Muscle of leg (tissue), 11 donors: ENCODE measurements around the gene ZBTB4. TPM values are rescaled to one million over a fixed set of nuclear protein-coding genes. Genes with fewer than 3 reads are reported as not detected.
A peak's percentile ranks its signal among the peaks of the same experiment; 100 is the strongest.

Experiments
- DNase-seq: peaks from one replicate; pipeline ENCODE4 v3.0.0; 2013
- H3K27ac ChIP-seq: one replicate; pipeline ENCODE4 v1.5.1; 2013; ENCODE audit warnings: mild to moderate bottlenecking, low read length, control low read depth
- H3K27me3 ChIP-seq: one replicate; pipeline ENCODE4 v1.6.1; 2013; ENCODE audit warnings: low read length; ENCODE audit not compliant: control insufficient read depth, insufficient read depth
- H3K36me3 ChIP-seq: one replicate; pipeline ENCODE4 v1.6.1; 2013; ENCODE audit warnings: low read length; ENCODE audit not compliant: control insufficient read depth, insufficient read depth
- H3K4me1 ChIP-seq: one replicate; pipeline ENCODE4 v1.6.1; 2013; ENCODE audit warnings: low read length; ENCODE audit not compliant: control insufficient read depth, insufficient read depth
- H3K4me3 ChIP-seq: one replicate; pipeline ENCODE4 v1.5.1; 2013; ENCODE audit warnings: low read length, control low read depth
- H3K9me3 ChIP-seq: replicated peaks from 2 replicates; pipeline ENCODE4 v1.6.1; 2013; ENCODE audit warnings: low read depth, low read length; ENCODE audit not compliant: control insufficient read depth
- whole genome bisulfite sequencing: methylation state at CpG from one replicate; pipeline ENCODE4 v1.1.5; 2013; ENCODE audit warnings: missing lambda C conversion rate; ENCODE audit not compliant: insufficient coverage; 5-methylcytosine and 5-hydroxymethylcytosine counted together
- polyA plus RNA-seq, 8 donors: library from polyadenylated mRNA; unstranded; fragments of 120-200 nt; gene quantifications; one replicate each; pipeline versions ENCODE4 v1.2.1 to v1.2.3, GENCODE V29; 2013; ENCODE audit warnings: inconsistent platforms in 1 of 8, low replicate concordance in 1 of 8; ENCODE audit not compliant: insufficient read length in 8 of 8, insufficient read depth in 1 of 8
- total RNA-seq: library from RNA; stranded (reverse); fragments of 120-200 nt; gene quantifications from one replicate; pipeline ENCODE4 v1.2.4, GENCODE V29; 2013

Gene ZBTB4
- total and polyA plus RNA-seq, 9 donors = 14.1 to 31.6 (median 24.3) TPM

- H3K4me1 ChIP-seq = peaks cover 14% of the 10 kb centered on the region
- H3K4me3 ChIP-seq = no peak overlapping the region
- H3K27ac ChIP-seq = no peak overlapping the region
- no peaks in the 10 kb centered on the region for H3K9me3 ChIP-seq
- DNase-seq = no peak
- WGBS = 90% methylated on average over 3 of the region's 9 CpGs
- peaks cover 57% of the 10 kb centered on the region for H3K36me3 ChIP-seq
- H3K27me3 ChIP-seq = no peaks in the 10 kb centered on the region
Measured at GRCh38 chr17:7464081-7464480, 15.3 kb downstream of the ZBTB4 start.

- peaks cover 59% of the 10 kb centered on the region for H3K36me3 ChIP-seq
- H3K4me1 ChIP-seq = peaks cover 14% of the 10 kb centered on the region
- no peak overlapping the region for H3K27ac ChIP-seq
- 96% methylated on average over 8 of the region's 14 CpGs for WGBS
- DNase-seq = no peak
- H3K27me3 ChIP-seq = no peaks in the 10 kb centered on the region
- H3K4me3 ChIP-seq = no peak overlapping the region
- no peaks in the 10 kb centered on the region for H3K9me3 ChIP-seq
Measured at GRCh38 chr17:7463372-7463846, 16.0 kb downstream of the ZBTB4 start.

- Histone ChIP-seq H3K4me1 (peaks cover 14% of the 10 kb centered on the region), H3K27ac (no peak overlapping the region), H3K9me3 (no peaks in the 10 kb centered on the region), H3K36me3 (peaks cover 60% of the 10 kb centered on the region), H3K4me3 (no peak overlapping the region), H3K27me3 (no peaks in the 10 kb centered on the region)
- DNase-seq = no peak
- 89% methylated on average over 29 of the region's 44 CpGs for WGBS
Measured at GRCh38 chr17:7462474-7463371, 16.7 kb downstream of the ZBTB4 start.

GRCh38 chr17:7460850-7461660 is 18.4 kb downstream of the ZBTB4 start:
- WGBS = 97% methylated on average over 6 of the region's 7 CpGs
- Histone ChIP-seq H3K27me3 (no peaks in the 10 kb centered on the region), H3K9me3 (no peaks in the 10 kb centered on the region), H3K36me3 (peaks cover 71% of the 10 kb centered on the region), H3K27ac (no peak overlapping the region), H3K4me1 (peaks cover 8% of the 10 kb centered on the region), H3K4me3 (no peak overlapping the region)
- no peak for DNase-seq

GRCh38 chr17:7459961-7460545 is 19.4 kb downstream of the ZBTB4 start:
- Histone ChIP-seq H3K4me1 (peaks cover 12% of the 10 kb centered on the region), H3K27me3 (no peaks in the 10 kb centered on the region), H3K36me3 (peaks cover 68% of the 10 kb centered on the region), H3K27ac (no peak overlapping the region), H3K9me3 (no peaks in the 10 kb centered on the region), H3K4me3 (no peak overlapping the region)
- WGBS = no CpG with 5 or more reads among the region's 3 CpGs
- DNase-seq = no peak

GRCh38 chr17:7448461-7448860 is 31.0 kb downstream of the ZBTB4 start:
- Histone ChIP-seq H3K36me3 (peaks cover 14% of the 10 kb centered on the region), H3K27me3 (peaks cover 39% of the 10 kb centered on the region), H3K4me3 (no peak overlapping the region), H3K4me1 (peaks cover 37% of the 10 kb centered on the region), H3K9me3 (no peaks in the 10 kb centered on the region), H3K27ac (no peak overlapping the region)
- WGBS = no CpG with 5 or more reads among the region's 7 CpGs
- no peak for DNase-seq

- Histone ChIP-seq H3K9me3 (no peaks in the 10 kb centered on the region), H3K4me1 (peaks cover 56% of the 10 kb centered on the region), H3K4me3 (peak overlapping the region; percentile 82), H3K27me3 (peaks cover 53% of the 10 kb centered on the region), H3K36me3 (peaks cover 12% of the 10 kb centered on the region), H3K27ac (peak overlapping the region; percentile 99)
- 7% methylated on average over 13 of the region's 16 CpGs for WGBS
- DNase-seq = peak; percentile 44
Measured at GRCh38 chr17:7445619-7445968, 33.8 kb downstream of the ZBTB4 start.

GRCh38 chr17:7444682-7445618 is 34.5 kb downstream of the ZBTB4 start, which contains the start of gene CHRNB1:
Gene CHRNB1, plus strand, starts transcription at chr17:7445061. Its CDS starts 67 bp downstream, at chr17:7445128.
- peak; percentile 81 for DNase-seq
- H3K27ac ChIP-seq = peak within 1 kb of the TSS; percentile 99
- peaks cover 63% of the 10 kb centered on the region for H3K4me1 ChIP-seq
- H3K36me3 ChIP-seq = peaks cover 12% of the 10 kb centered on the region
- peak within 1 kb of the TSS; percentile 82 for H3K4me3 ChIP-seq
- 2% methylated on average over 46 of the region's 51 CpGs for WGBS
- H3K9me3 ChIP-seq = no peaks in the 10 kb centered on the region
- H3K27me3 ChIP-seq = peaks cover 60% of the 10 kb centered on the region
